Fibroblast of lung (primary cell): Measurements from ENCODE around the gene TMEM125. TPM values are rescaled to one million over a fixed set of nuclear protein-coding genes. Genes with fewer than 3 reads are reported as not detected.

Experiments used
- DNase-seq, 2 donors: peaks; one replicate each; pipeline versions ENCODE4 v3.0.0 to v3.0.0-alpha.2; 2010; ENCODE audit warnings: low read depth in 2 of 2
- H2AFZ ChIP-seq: 2 replicates; pipeline ENCODE4 v1.5.1; 2012; ENCODE audit warnings: low read length, control low read depth, inconsistent platforms
- H3K27ac ChIP-seq: 2 replicates; pipeline ENCODE4 v1.5.1; 2011; ENCODE audit warnings: low read length, control low read depth; ENCODE audit not compliant: insufficient read depth
- H3K27me3 ChIP-seq: 2 replicates; pipeline ENCODE4 v1.5.1; 2011; ENCODE audit warnings: mild to moderate bottlenecking, low read length; ENCODE audit not compliant: control insufficient read depth, insufficient read depth
- H3K36me3 ChIP-seq: 2 replicates; pipeline ENCODE4 v1.5.1; 2011; ENCODE audit warnings: low read length; ENCODE audit not compliant: control insufficient read depth, insufficient read depth
- H3K4me1 ChIP-seq: 2 replicates; pipeline ENCODE4 v1.5.1; 2011; ENCODE audit warnings: low read length; ENCODE audit not compliant: control insufficient read depth, insufficient read depth; ENCODE audit errors: extremely low read depth
- H3K4me2 ChIP-seq: 2 replicates; pipeline ENCODE4 v1.5.1; 2011; ENCODE audit warnings: low read length, control low read depth; ENCODE audit not compliant: insufficient read depth; ENCODE audit errors: extremely low read depth
- H3K4me3 ChIP-seq, 4 experiments: fragments of 200-600 bp in 1 of 4; sonication (generic) in 1 of 4; replicated peaks in 1 of 4; 2 replicates each; pipeline ENCODE4 v1.5.1; 2011 to 2016; ENCODE audit warnings: low read length in 4 of 4, low read depth in 3 of 4, mild to moderate bottlenecking in 3 of 4, control low read depth in 2 of 4, inconsistent platforms in 1 of 4, mixed read lengths in 1 of 4; ENCODE audit not compliant: insufficient read depth in 1 of 4; ENCODE audit errors: control extremely low read depth in 1 of 4
- H3K79me2 ChIP-seq: 2 replicates; pipeline ENCODE4 v1.5.1; 2012; ENCODE audit warnings: mild to moderate bottlenecking, low read length, inconsistent platforms; ENCODE audit not compliant: control insufficient read depth, insufficient read depth
- H3K9ac ChIP-seq: 2 replicates; pipeline ENCODE4 v1.5.1; 2011; ENCODE audit warnings: mild to moderate bottlenecking, low read length, control low read depth; ENCODE audit not compliant: insufficient read depth
- H3K9me3 ChIP-seq: 2 replicates; pipeline ENCODE4 v1.5.1; 2012; ENCODE audit warnings: low read depth, low read length; ENCODE audit not compliant: control insufficient read depth, insufficient read depth
- H4K20me1 ChIP-seq: 2 replicates; pipeline ENCODE4 v1.5.1; 2011; ENCODE audit warnings: low read length; ENCODE audit not compliant: control insufficient read depth, insufficient read depth; ENCODE audit errors: extremely low read depth
- CTCF ChIP-seq, 2 donors: IDR thresholded peaks in 1 of 2; conservative IDR thresholded peaks in 1 of 2; 1 replicate in 1 of 2; 2 replicates in 1 of 2; pipeline ENCODE4 v1.5.1; 2011 to 2012; ENCODE audit warnings: low read length in 2 of 2, control low read depth in 1 of 2, inconsistent platforms in 1 of 2, low read depth in 1 of 2, mild to moderate bottlenecking in 1 of 2
- EZH2 ChIP-seq: IDR thresholded peaks from 2 replicates; pipeline ENCODE4 v1.5.1; 2012; ENCODE audit warnings: low read length, control low read depth, mild to moderate bottlenecking; ENCODE audit errors: missing control alignments
- polyA plus RNA-seq, 2 donors: library from polyadenylated mRNA; depleted of rRNA in 1 of 2; stranded (reverse) in 1 of 2; unstranded in 1 of 2; fragments of >200 nt; gene quantifications; 2 replicates each; pipeline ENCODE4 v1.2.1, GENCODE V29; 2011 to 2012; ENCODE audit warnings: missing spikeins in 1 of 2
- total RNA-seq: library from RNA; depleted of rRNA; stranded (reverse); fragments of >200 nt; gene quantifications from 2 replicates; pipeline ENCODE4 v1.2.1, GENCODE V29; 2014

TMEM125 gene
- total and polyA plus RNA-seq, 2 donors (not counting 1 experiment from before 2014, with no cell fraction given) = 0.03 TPM; not detected in 1

DNA sequence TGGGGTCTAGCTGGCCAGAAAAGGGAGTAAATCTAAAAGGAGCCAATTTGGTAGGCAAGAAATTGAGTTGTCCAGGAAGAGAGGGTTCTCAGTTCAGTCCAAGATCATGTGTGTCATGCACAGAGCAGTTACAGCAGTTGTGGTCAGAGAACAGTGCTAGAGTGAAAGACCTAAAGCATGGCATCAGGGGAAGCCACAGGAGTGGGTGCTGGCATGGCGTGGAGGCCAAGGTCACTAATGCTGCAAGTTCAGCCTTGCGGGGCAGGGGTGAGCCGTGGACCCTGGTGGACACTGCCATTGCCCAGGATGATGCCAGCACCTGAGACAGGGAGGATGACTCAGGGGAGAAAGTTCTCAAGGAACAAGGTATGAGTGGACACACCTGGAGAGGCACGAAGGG lies 16.6 kb upstream of the TMEM125 start:
- Histone ChIP-seq H3K9me3 (no peaks in the 10 kb centered on the region), H4K20me1 (no peaks in the 10 kb centered on the region), H2AFZ (no peak overlapping the region), H3K4me3 (no peak overlapping the region), H3K9ac (no peak overlapping the region), H3K27ac (no peak overlapping the region), H3K36me3 (no peaks in the 10 kb centered on the region), H3K79me2 (no peaks in the 10 kb centered on the region), H3K4me2 (no peak overlapping the region), H3K27me3 (peaks cover 13% of the 10 kb centered on the region), H3K4me1 (no peaks in the 10 kb centered on the region)
- TF ChIP-seq EZH2 (no peak), CTCF (conservative IDR thresholded peaks at IDR 0.05 in 1 of 2, IDR thresholded peaks at IDR 0.05 in 1 of 2; ENCODE audit: low read depth in 1 of 2, low read length in 2 of 2) (no peak)
- no peak for DNase-seq

- H3K79me2 ChIP-seq = no peaks in the 10 kb centered on the region
- DNase-seq = no peak
- H3K27ac ChIP-seq = no peak overlapping the region
- H3K4me1 ChIP-seq = no peaks in the 10 kb centered on the region
- no peaks in the 10 kb centered on the region for H3K36me3 ChIP-seq
- no peaks in the 10 kb centered on the region for H3K9me3 ChIP-seq
- no peaks in the 10 kb centered on the region for H4K20me1 ChIP-seq
- peaks cover 13% of the 10 kb centered on the region for H3K27me3 ChIP-seq
- TF ChIP-seq CTCF (conservative IDR thresholded peaks at IDR 0.05 in 1 of 2, IDR thresholded peaks at IDR 0.05 in 1 of 2; ENCODE audit: low read depth in 1 of 2, low read length in 2 of 2) (no peak), EZH2 (no peak)
- no peak overlapping the region for H3K4me2 ChIP-seq
- H3K9ac ChIP-seq = no peak overlapping the region
- no peak overlapping the region for H2AFZ ChIP-seq
- no peak overlapping the region for H3K4me3 ChIP-seq
Measured at GRCh38 chr1:43253876-43254275, 15.9 kb upstream of the TMEM125 start.

DNA sequence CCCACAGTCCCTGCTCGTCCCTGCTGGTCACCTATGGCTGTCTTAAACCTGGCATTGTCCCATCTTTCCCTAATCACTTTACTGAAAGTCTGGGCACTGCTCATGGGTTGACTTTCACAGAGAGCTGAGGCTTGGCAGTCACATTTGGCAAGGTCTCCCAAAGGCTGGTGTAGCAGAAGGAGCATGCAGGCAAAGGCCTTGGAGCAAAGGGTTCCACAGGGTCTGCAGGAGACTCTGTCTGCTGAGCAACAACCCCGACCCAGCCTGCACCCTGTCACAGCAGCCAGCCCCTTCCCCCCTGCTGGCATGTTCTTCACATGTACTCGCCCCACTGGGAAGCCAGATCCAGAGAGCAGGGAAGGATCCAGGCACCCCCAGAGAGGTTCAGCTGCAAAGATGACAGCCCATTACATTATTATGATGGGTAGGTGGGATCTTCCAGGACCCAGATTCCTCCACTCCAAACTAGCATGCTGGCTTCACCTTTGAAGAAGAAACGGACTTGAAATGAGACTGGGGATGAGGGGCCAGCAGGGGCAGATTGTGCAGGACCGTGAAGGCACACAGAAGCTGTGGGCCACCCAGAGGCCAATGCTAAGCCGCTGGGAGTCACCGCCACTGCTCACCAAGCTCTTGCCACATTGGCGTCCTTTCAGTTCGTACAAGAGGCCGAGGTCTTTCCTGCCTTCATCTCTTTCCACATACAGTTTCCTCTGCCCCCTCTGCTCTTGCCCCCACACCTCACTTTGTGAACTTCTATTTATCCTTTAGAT lies 14.2 kb upstream of the TMEM125 start:
- Histone ChIP-seq H2AFZ (no peak overlapping the region), H3K4me1 (no peaks in the 10 kb centered on the region), H3K9me3 (no peaks in the 10 kb centered on the region), H3K36me3 (no peaks in the 10 kb centered on the region), H3K4me3 (no peak overlapping the region), H3K4me2 (no peak overlapping the region), H3K27ac (no peak overlapping the region), H3K27me3 (peaks cover 13% of the 10 kb centered on the region), H4K20me1 (no peaks in the 10 kb centered on the region), H3K9ac (no peak overlapping the region), H3K79me2 (no peaks in the 10 kb centered on the region)
- DNase-seq = no peak
- TF ChIP-seq CTCF (conservative IDR thresholded peaks at IDR 0.05 in 1 of 2, IDR thresholded peaks at IDR 0.05 in 1 of 2; ENCODE audit: low read depth in 1 of 2, low read length in 2 of 2) = no peak
- TF ChIP-seq EZH2 = no peak
